Heart left ventricle (tissue), 13 donors: ENCODE data around the gene PANK1.

ENCODE experiments used
- POLR2A ChIP-seq, 2 donors: fragments of 450-650 bp; IDR thresholded peaks; one replicate each; pipeline ENCODE4 v1.6.1; 2017; ENCODE audit warnings: antibody characterized with exemption in 2 of 2, mild to moderate bottlenecking in 2 of 2, moderate library complexity in 2 of 2
- TF ChIP-seq, protein P1 (sequence below), 12 donors: fragments of 200-600 bp; sonication (generic) in 4 of 12; IDR thresholded peaks; one replicate each; pipeline versions ENCODE4 v1.5.0 to v1.8.0; 2018 to 2022; ENCODE audit warnings: antibody characterized with exemption in 12 of 12, mild to moderate bottlenecking in 5 of 12
- donor health status: ischemic (EF 13 %, LVEDD 7.1; RV severe dilation, severe dysfunction).
- donor health status: DM: no; HTN: yes; CAD: no.
- donor health status: DM: no; HTN: no; CAD: no.
- donor health status: ischemic (EF 25% LVEDD 6.9; RV normal size, moderate dysfunction).
- donor health status: ischemic (EF 25% LVEDD 5.7; RV mildly dilated, moderate dysfunction).
- donor health status: ischemic (EF 35%, LVEDD 5.7; RV mildly dilated, moderate dysfunction).
- donor health status: nonischemic (EF 11% LVEDD 7.7; RV severe dilation, severe dysfunction).
- donor health status: DM: yes; HTN: yes; CAD: no.
- donor health status: PGD.
- donor health status: ischemic (EF 29% LVEDD 5.4; RV normal size, mild dysfunction).
- donor health status: nonischemic (EF 23%, LVEDD 6.1; RV moderate dilation, normal function).

DNA sequence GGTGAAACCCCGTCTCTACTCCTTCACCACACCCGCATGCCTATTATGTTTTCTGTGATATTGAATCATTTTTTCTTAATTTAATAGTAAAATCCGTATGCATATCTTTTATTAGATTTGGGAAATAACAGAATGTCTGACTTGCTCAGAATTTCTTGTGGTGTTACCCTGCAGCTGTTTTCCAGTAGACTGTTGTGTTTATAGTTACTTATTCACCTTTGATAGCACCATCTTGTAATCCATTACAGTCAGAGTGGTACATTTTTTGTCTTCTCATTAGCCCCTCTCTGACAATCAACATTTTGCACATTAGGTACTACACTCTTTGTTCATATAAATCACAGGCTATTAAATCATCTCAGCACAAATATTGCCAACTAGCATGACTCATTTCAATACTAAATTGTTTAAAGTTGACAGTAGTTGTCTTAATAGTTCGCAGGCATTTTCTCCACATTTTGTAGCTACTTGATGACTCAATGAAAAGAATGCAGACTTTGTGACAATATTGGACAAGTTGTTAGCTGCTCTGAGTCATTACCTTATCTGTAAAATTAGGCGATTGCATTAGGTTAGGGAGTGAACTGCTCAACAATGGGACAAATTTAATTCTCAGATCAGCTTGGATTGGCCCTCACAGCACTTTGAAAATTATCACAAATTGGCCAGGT, 91.8 kb downstream of the PANK1 start:
- TF ChIP-seq, protein P1, sequence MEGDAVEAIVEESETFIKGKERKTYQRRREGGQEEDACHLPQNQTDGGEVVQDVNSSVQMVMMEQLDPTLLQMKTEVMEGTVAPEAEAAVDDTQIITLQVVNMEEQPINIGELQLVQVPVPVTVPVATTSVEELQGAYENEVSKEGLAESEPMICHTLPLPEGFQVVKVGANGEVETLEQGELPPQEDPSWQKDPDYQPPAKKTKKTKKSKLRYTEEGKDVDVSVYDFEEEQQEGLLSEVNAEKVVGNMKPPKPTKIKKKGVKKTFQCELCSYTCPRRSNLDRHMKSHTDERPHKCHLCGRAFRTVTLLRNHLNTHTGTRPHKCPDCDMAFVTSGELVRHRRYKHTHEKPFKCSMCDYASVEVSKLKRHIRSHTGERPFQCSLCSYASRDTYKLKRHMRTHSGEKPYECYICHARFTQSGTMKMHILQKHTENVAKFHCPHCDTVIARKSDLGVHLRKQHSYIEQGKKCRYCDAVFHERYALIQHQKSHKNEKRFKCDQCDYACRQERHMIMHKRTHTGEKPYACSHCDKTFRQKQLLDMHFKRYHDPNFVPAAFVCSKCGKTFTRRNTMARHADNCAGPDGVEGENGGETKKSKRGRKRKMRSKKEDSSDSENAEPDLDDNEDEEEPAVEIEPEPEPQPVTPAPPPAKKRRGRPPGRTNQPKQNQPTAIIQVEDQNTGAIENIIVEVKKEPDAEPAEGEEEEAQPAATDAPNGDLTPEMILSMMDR (IDR thresholded peaks at IDR 0.05) = no peak
- TF ChIP-seq POLR2A (IDR thresholded peaks at IDR 0.05) = no peak
